NB4 (cell line): ENCODE data around the gene TTC27.
"Not testable (repeated sequence)": the region's sequence is repeated elsewhere in the genome, so short reads cannot be mapped to it uniquely, and the experiment has no call there.

ENCODE experiments used
- CTCF ChIP-seq: IDR thresholded peaks from one replicate; pipeline ENCODE4 v1.5.1; 2012; ENCODE audit warnings: low read depth, low read length
- MAX ChIP-seq: IDR thresholded peaks from 2 replicates; pipeline ENCODE4 v1.6.1; 2011; ENCODE audit warnings: low read depth, low read length
- POLR2A ChIP-seq: IDR thresholded peaks from 2 replicates; pipeline ENCODE4 v1.6.1; 2011; ENCODE audit warnings: mild to moderate bottlenecking; ENCODE audit not compliant: insufficient read length; ENCODE audit errors: extremely low read depth

- not testable (repeated sequence) for TF ChIP-seq CTCF, POLR2A, MAX
Observed at GRCh38 chr2:32866462-32866861, 238.6 kb downstream of the TTC27 start.
